Sigmoid colon (tissue), 7 donors: ENCODE measurements around the gene CYB561. TPM values are rescaled to one million over a fixed set of nuclear protein-coding genes. Genes with fewer than 3 reads are reported as not detected.
A peak's percentile ranks its signal among the peaks of the same experiment; 100 is the strongest.

Source experiments
- DNase-seq: peaks from one replicate; pipeline ENCODE4 v3.0.0-alpha.2; 2019
- H3K27ac ChIP-seq, 4 donors: fragments of 200-600 bp; sonication (generic); one replicate each; pipeline ENCODE4 v1.5.1; 2016 to 2019; ENCODE audit warnings: mild to moderate bottlenecking in 1 of 4
- H3K27me3 ChIP-seq, 3 donors: fragments of 200-600 bp; sonication (generic); one replicate each; pipeline ENCODE4 v1.5.1; 2019; ENCODE audit warnings: mild to moderate bottlenecking in 1 of 3
- H3K36me3 ChIP-seq, 4 donors: fragments of 200-600 bp; sonication (generic); one replicate each; pipeline ENCODE4 v1.5.1; 2016 to 2019
- H3K4me1 ChIP-seq, 4 donors: fragments of 200-600 bp; sonication (generic); one replicate each; pipeline ENCODE4 v1.5.1; 2017 to 2019
- H3K4me3 ChIP-seq, 4 donors: fragments of 200-600 bp; sonication (generic); one replicate each; pipeline ENCODE4 v1.5.1; 2017 to 2019; ENCODE audit warnings: mild to moderate bottlenecking in 2 of 4, moderate library complexity in 1 of 4
- H3K9me3 ChIP-seq, 4 donors: fragments of 200-600 bp in 3 of 4; sonication (generic) in 3 of 4; one replicate each; pipeline versions ENCODE4 v1.5.1 to v1.6.1; 2013 to 2019
- EP300 ChIP-seq, 4 donors: sonication (generic); formaldehyde crosslinking; IDR thresholded peaks; one replicate each; pipeline ENCODE4 v1.6.1; 2017; ENCODE audit warnings: antibody characterized with exemption in 4 of 4
- POLR2A ChIP-seq, 2 donors: fragments of 450-650 bp; IDR thresholded peaks; one replicate each; pipeline ENCODE4 v1.6.1; 2016; ENCODE audit warnings: antibody characterized with exemption in 2 of 2, mild to moderate bottlenecking in 2 of 2, moderate library complexity in 2 of 2
- POLR2AphosphoS5 ChIP-seq, 4 donors: sonication (generic); formaldehyde crosslinking; IDR thresholded peaks; one replicate each; pipeline ENCODE4 v1.6.1; 2017; ENCODE audit warnings: antibody characterized with exemption in 4 of 4
- WGBS, 2 donors: extraction: QIAGEN DNeasy Blood & Tissue Kit; methylation state at CpG; one replicate each; pipeline ENCODE4 v1.1.7; 2013; 5-methylcytosine and 5-hydroxymethylcytosine counted together
- intact Hi-C: fragments of 100-400 bp; cut with DNase I; formaldehyde crosslinking; loops from one replicate; pipeline ENCODE4 v1.15.1; 2023
- polyA plus RNA-seq, 3 donors: library from polyadenylated mRNA; stranded (reverse); fragments of 200-250 nt; gene quantifications; one replicate each; pipeline ENCODE4 v1.2.3, GENCODE V29; 2013
- total RNA-seq, 4 donors: library from RNA; depleted of rRNA; stranded (reverse); fragments of >200 nt; gene quantifications; one replicate each; pipeline ENCODE4 v1.1.0, GENCODE V29; 2016
- TF ChIP-seq, protein P1 (sequence below), 4 experiments: fragments of 450-650 bp in 3 of 4; fragments of 200-600 bp in 1 of 4; IDR thresholded peaks; one replicate each; pipeline ENCODE4 v1.5.1; 2016 to 2019; ENCODE audit warnings: antibody characterized with exemption in 4 of 4, mild to moderate bottlenecking in 3 of 4, moderate library complexity in 2 of 4
- donor health status: healthy with polysubstance abuse.
- donor health status: Bipolar disorder and iron deficiency.
- donor health status: healthy.

Gene CYB561
- total and polyA plus RNA-seq, 7 donors: 6.3 to 59.2 (median 10.3) TPM

DNA sequence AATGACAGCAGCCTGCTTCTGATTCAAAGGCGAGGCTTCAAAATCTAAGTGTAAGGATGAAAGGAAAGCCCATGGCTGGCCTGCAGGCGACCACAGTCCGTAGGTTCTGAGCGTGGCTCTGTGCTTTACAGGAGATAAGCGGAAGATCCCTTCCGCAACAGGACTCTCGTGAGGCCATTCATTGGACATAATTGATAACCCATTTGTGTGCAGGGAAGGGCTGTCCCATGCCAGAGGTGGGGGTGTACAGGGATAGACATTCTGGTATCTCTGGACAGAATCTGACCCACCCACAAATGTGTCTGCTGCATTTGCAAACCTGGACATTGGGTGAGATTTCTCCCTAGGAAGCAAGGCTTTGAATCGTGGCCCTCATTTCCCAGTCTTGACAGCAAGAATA lies 4.0 kb downstream of the CYB561 start:
- WGBS, 2 donors: 94 to 95% methylated on average over 8 of the region's 8 CpGs
- Histone ChIP-seq H3K4me1 (peaks cover 0 to 30% (median 25%) of the 10 kb centered on the region in 4 donors), H3K27me3 (peaks cover 0 to 17% (median 11%) of the 10 kb centered on the region in 3 donors), H3K36me3 (no peaks in the 10 kb centered on the region), H3K4me3 (no peak overlapping the region), H3K27ac (no peak overlapping the region), H3K9me3 (no peaks in the 10 kb centered on the region)
- TF ChIP-seq EP300 (IDR thresholded peaks at IDR 0.05) (no peak), POLR2AphosphoS5 (IDR thresholded peaks at IDR 0.05) (no peak), POLR2A (IDR thresholded peaks at IDR 0.05) (no peak)
- TF ChIP-seq, protein P1, sequence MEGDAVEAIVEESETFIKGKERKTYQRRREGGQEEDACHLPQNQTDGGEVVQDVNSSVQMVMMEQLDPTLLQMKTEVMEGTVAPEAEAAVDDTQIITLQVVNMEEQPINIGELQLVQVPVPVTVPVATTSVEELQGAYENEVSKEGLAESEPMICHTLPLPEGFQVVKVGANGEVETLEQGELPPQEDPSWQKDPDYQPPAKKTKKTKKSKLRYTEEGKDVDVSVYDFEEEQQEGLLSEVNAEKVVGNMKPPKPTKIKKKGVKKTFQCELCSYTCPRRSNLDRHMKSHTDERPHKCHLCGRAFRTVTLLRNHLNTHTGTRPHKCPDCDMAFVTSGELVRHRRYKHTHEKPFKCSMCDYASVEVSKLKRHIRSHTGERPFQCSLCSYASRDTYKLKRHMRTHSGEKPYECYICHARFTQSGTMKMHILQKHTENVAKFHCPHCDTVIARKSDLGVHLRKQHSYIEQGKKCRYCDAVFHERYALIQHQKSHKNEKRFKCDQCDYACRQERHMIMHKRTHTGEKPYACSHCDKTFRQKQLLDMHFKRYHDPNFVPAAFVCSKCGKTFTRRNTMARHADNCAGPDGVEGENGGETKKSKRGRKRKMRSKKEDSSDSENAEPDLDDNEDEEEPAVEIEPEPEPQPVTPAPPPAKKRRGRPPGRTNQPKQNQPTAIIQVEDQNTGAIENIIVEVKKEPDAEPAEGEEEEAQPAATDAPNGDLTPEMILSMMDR (IDR thresholded peaks at IDR 0.05): no peak
- DNase-seq: no peak
- intact Hi-C loops: no loop called here

DNA sequence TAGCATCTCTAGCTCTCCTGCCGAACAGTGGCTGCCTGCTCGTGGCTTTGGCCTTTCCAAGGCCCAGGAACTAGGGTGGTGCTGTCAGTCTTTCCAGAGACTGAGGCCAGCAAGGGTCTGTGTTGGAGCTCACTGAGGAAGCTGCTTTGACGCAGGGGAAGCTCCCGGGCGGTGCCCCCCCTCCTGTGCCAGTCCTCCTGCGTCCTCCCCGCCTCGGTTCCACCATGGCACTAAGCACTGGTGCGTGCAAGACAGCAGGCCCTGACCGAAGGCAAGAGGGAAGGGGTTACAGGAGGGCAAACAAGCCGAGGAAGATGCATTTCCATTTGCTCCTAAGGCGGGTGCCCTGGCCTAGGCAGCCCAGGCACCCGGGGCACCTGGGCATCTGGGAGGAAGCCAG lies 4.5 kb downstream of the CYB561 start:
- 88 to 91% methylated on average over 13 of the region's 13 CpGs for WGBS, 2 donors
- H3K36me3 ChIP-seq: no peaks in the 10 kb centered on the region
- H3K4me1 ChIP-seq: peaks cover 0 to 25% (median 21%) of the 10 kb centered on the region in 4 donors
- H3K27me3 ChIP-seq: peaks cover 0 to 17% (median 11%) of the 10 kb centered on the region in 3 donors
- DNase-seq: no peak
- no peak overlapping the region for H3K27ac ChIP-seq
- TF ChIP-seq POLR2AphosphoS5 (IDR thresholded peaks at IDR 0.05) (no peak), POLR2A (IDR thresholded peaks at IDR 0.05) (no peak), EP300 (IDR thresholded peaks at IDR 0.05) (no peak)
- TF ChIP-seq, protein P1 (IDR thresholded peaks at IDR 0.05): no peak
- intact Hi-C loops: no loop called here
- H3K9me3 ChIP-seq: no peaks in the 10 kb centered on the region
- no peak overlapping the region for H3K4me3 ChIP-seq

DNA sequence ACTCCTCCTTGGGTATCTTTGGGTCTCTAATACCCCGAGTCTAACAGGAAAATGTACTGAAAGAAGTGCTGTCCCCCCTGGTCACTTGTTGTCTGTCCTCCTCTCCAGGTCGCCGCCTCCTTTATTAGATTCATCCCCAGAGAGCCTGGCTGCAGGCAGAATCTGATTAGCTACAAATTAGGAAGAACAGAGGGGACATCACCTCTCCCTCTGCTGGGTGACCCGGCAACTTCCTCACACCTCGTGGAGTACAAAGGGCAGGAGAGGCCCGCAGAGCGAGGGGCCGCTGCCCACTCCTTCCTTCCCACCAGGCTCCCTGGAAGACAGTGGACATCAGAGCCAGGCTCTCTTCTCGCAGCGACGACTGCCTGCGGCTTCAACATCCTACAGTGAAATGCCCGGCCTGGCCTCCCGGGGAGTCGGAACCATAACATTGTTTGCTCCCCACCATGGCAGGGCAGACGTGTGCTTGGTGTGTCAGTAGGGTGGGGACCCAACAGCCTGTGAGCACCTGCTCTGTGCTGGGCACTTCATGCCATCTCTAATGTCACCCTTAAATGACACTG lies 5.3 kb downstream of the CYB561 start:
- no peak for DNase-seq
- no peaks in the 10 kb centered on the region for H3K36me3 ChIP-seq
- peaks cover 0 to 23% (median 16%) of the 10 kb centered on the region in 4 donors for H3K4me1 ChIP-seq
- H3K9me3 ChIP-seq: no peaks in the 10 kb centered on the region
- H3K4me3 ChIP-seq: no peak overlapping the region
- WGBS, 2 donors: 83 to 86% methylated on average over 16 of the region's 16 CpGs
- H3K27ac ChIP-seq: peak overlapping the region in 2 of 4 donors; percentile 10 to 23
- intact Hi-C loops: no loop called here
- H3K27me3 ChIP-seq: peaks cover 0 to 17% (median 11%) of the 10 kb centered on the region in 3 donors
- TF ChIP-seq POLR2AphosphoS5 (IDR thresholded peaks at IDR 0.05) (no peak), POLR2A (IDR thresholded peaks at IDR 0.05) (no peak), EP300 (IDR thresholded peaks at IDR 0.05) (no peak)
- TF ChIP-seq, protein P1 (IDR thresholded peaks at IDR 0.05): no peak

DNA sequence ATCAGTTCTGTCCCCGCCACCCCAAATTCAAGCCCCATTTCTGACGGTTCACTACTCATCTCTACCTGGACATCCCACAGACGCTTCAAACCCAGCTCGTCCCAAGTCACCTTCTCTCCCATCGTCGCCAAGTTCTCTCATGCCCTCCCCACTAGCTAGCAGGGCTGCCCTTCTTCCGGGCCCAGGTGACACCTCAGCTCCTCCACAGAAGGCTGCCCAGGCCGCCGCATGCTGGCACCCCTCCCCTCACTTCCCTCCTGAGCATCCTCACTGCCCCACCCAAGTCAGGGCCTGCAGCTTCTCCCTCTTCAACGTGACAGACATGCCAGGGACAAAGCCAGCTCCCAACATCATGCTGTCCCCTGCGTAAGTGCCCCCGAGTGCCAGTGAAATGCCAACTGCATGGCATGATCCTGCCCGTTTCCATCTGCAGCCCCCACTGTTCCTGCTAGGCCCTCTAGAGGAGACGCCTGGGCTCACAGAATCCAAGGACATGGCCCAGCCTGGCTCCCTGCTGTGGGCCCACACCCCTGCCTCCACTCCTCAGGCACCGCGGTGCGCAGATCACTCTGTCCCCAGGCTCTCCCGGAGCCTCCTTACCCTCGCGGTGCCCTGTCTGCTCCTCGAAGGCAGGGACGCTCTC lies 5.9 kb downstream of the CYB561 start:
- TF ChIP-seq POLR2AphosphoS5 (IDR thresholded peaks at IDR 0.05): no peak
- TF ChIP-seq, protein P1 (IDR thresholded peaks at IDR 0.05): no peak
- no peak for TF ChIP-seq POLR2A (IDR thresholded peaks at IDR 0.05)
- DNase-seq: no peak
- 79 to 88% methylated on average over 22 of the region's 22 CpGs for WGBS, 2 donors
- Histone ChIP-seq H3K4me3 (no peak overlapping the region), H3K36me3 (no peaks in the 10 kb centered on the region), H3K9me3 (no peaks in the 10 kb centered on the region), H3K27ac (peak overlapping the region; percentile 10 to 41 (median 25)), H3K27me3 (peaks cover 0 to 17% (median 11%) of the 10 kb centered on the region in 3 donors), H3K4me1 (peaks cover 0 to 23% (median 17%) of the 10 kb centered on the region in 4 donors)
- intact Hi-C loops: no loop called here
